HepG2 (cell line): Measurements from ENCODE around the gene GRK5. TPM values are rescaled to one million over a fixed set of nuclear protein-coding genes. Genes with fewer than 3 reads are reported as not detected.
A peak's percentile ranks its signal among the peaks of the same experiment; 100 is the strongest.

Experiments used
- ATAC-seq: fragments of 200-7000 bp; cut with Tn5 transposase; 3 replicates; pipeline ENCODE4 v1.9.1; 2020; ENCODE audit warnings: mild to moderate bottlenecking, moderate library complexity
- BruUV-seq: library from RNA; stranded (reverse); fragments of 400-500 nt; replicated peaks from 2 replicates; lab custom pipeline; 2021; lab: Mats Ljungman, UMichigan
- CTCF ChIA-PET: fragments of 300-600 bp; formaldehyde crosslinking; extraction: SDS; loops from one replicate; lab custom pipeline; 2021; ENCODE audit warnings: low total read pairs, inconsistent platforms, low intra/inter-chr PET ratio; lab: Yijun Ruan, JAX
- POLR2A ChIA-PET: fragments of 350-600 bp; sonication (Branson Sonifier 250); formaldehyde crosslinking; loops from one replicate; lab custom pipeline; 2020; ENCODE audit warnings: antibody characterized with exemption, inconsistent platforms; lab: Yijun Ruan, JAX
- DNase-seq: peaks from one replicate; pipeline ENCODE4 v3.0.0-alpha.2; 2015; ENCODE audit warnings: low spot score
- FAIRE-seq: peaks from 3 replicates; lab custom pipeline; 2011; peaks lifted over from hg19 to GRCh38; lab: Jason Lieb, UNC
- H2AFZ ChIP-seq: one replicate; pipeline ENCODE4 v1.6.1; 2011; ENCODE audit warnings: low read length, inconsistent platforms
- H3K27ac ChIP-seq: fragments of 300-600 bp; 3 replicates; pipeline ENCODE4 v1.8.0; 2011; ENCODE audit warnings: mixed run types, mild to moderate bottlenecking, mixed read lengths, low read length, inconsistent platforms; ENCODE audit not compliant: insufficient read depth; ENCODE audit errors: extremely low read length
- H3K27me3 ChIP-seq, 2 experiments: fragments of 200-600 bp in 1 of 2; 2 replicates in 1 of 2; 3 replicates in 1 of 2; pipeline versions ENCODE4 v1.6.0 to v1.8.0; 2011; ENCODE audit warnings: low read length in 2 of 2, mild to moderate bottlenecking in 2 of 2, moderate library complexity in 2 of 2, inconsistent platforms in 1 of 2; ENCODE audit not compliant: insufficient read depth in 2 of 2, control insufficient read depth in 1 of 2
- H3K36me3 ChIP-seq, 2 experiments: fragments of 200-600 bp in 1 of 2; replicated peaks in 1 of 2; 2 replicates in 1 of 2; 3 replicates in 1 of 2; pipeline versions ENCODE4 v1.5.1 to v1.8.0; 2011; ENCODE audit warnings: low read length in 2 of 2, inconsistent platforms in 1 of 2; ENCODE audit not compliant: insufficient read depth in 2 of 2, control insufficient read depth in 1 of 2
- H3K4me1 ChIP-seq: 2 replicates; pipeline ENCODE4 v1.5.1; 2012; ENCODE audit warnings: low read length, inconsistent platforms; ENCODE audit not compliant: insufficient read depth
- H3K4me2 ChIP-seq: 2 replicates; pipeline ENCODE4 v1.6.0; 2011; ENCODE audit warnings: low read depth, low read length, inconsistent platforms
- H3K4me3 ChIP-seq, 3 experiments: fragments of 200-600 bp in 1 of 3; sonication (generic), shearing (Covaris generic) in 1 of 3; replicated peaks in 1 of 3; 2 replicates each; pipeline ENCODE4 v1.5.1; 2011 to 2016; ENCODE audit warnings: low read length in 3 of 3, inconsistent platforms in 2 of 3, low read depth in 2 of 3, mild to moderate bottlenecking in 2 of 3, control low read depth in 1 of 3, mixed read lengths in 1 of 3; ENCODE audit not compliant: insufficient read depth in 1 of 3
- H3K79me2 ChIP-seq: one replicate; pipeline ENCODE4 v1.6.1; 2011; ENCODE audit warnings: low read length, inconsistent platforms; ENCODE audit not compliant: insufficient read depth
- H3K9ac ChIP-seq: 2 replicates; pipeline ENCODE4 v1.6.0; 2011; ENCODE audit warnings: mild to moderate bottlenecking, low read depth, low read length, inconsistent platforms; ENCODE audit not compliant: insufficient read depth
- H3K9me3 ChIP-seq: 2 replicates; pipeline ENCODE4 v1.5.1; 2012; ENCODE audit warnings: mild to moderate bottlenecking, low read length
- H4K20me1 ChIP-seq: 2 replicates; pipeline ENCODE4 v1.6.0; 2011; ENCODE audit warnings: inconsistent platforms, mild to moderate bottlenecking, low read length, moderate library complexity; ENCODE audit not compliant: insufficient read depth
- CREM ChIP-seq, 2 experiments: sonication (generic) in 1 of 2; formaldehyde crosslinking in 1 of 2; IDR thresholded peaks; 2 replicates each; pipeline versions ENCODE4 v1.4.0 to v1.6.1; 2016 to 2020; ENCODE audit warnings: antibody characterized with exemption in 1 of 2, mild to moderate bottlenecking in 1 of 2, missing genetic modification reagents in 1 of 2
- HDAC2 ChIP-seq: sonication (generic); formaldehyde crosslinking; IDR thresholded peaks from 2 replicates; pipeline ENCODE4 v1.4.0; 2020; ENCODE audit warnings: missing genetic modification reagents
- SNAPC5 ChIP-seq: sonication (generic); formaldehyde crosslinking; IDR thresholded peaks from 2 replicates; pipeline ENCODE4 v1.8.1; 2023; ENCODE audit warnings: mild to moderate bottlenecking, missing genetic modification reagents, borderline replicate concordance
- ZFP82 ChIP-seq: sonication (generic); formaldehyde crosslinking; IDR thresholded peaks from 2 replicates; pipeline ENCODE4 v1.5.1; 2020; ENCODE audit warnings: mild to moderate bottlenecking, missing genetic modification reagents, borderline replicate concordance
- WGBS: methylation state at CpG from one replicate; pipeline ENCODE4 v1.1.6; 2017; ENCODE audit warnings: low lambda C conversion rate; 5-methylcytosine and 5-hydroxymethylcytosine counted together
- in situ Hi-C: cut with HindIII; loops from 2 replicates; pipeline ENCODE4 v1.10.0; 2017; ENCODE audit warnings: low pct_unique_long_range_greater_than_20kb; ENCODE audit not compliant: extremely low pct_ligation_motif_present
- intact Hi-C: fragments of 100-400 bp; cut with micrococcal nuclease; formaldehyde crosslinking; loops from one replicate; pipeline ENCODE4 v1.10.0; 2022; ENCODE audit not compliant: unreplicated experiment
- polyA plus RNA-seq, 8 experiments: library from polyadenylated mRNA; depleted of rRNA in 3 of 8; stranded (reverse) in 7 of 8; unstranded in 1 of 8; fragments of >200 nt; fragmentation: Illumina TruSeq in 4 of 8; extraction: Trizol in 4 of 8; gene quantifications; 2 replicates each; pipeline versions ENCODE4 v1.2.1 to v1.2.3, GENCODE V29; 2011 to 2016; ENCODE audit warnings: low read depth in 4 of 8, missing spikeins in 1 of 8, mixed read lengths in 1 of 8; ENCODE audit not compliant: insufficient read depth in 1 of 8
- total RNA-seq, 5 experiments: library from RNA; depleted of rRNA; stranded (reverse); fragments of >200 nt; fragmentation: Illumina TruSeq; extraction: Trizol; gene quantifications; 2 replicates each; pipeline ENCODE4 v1.2.3, GENCODE V29; 2016; ENCODE audit warnings: low read depth in 1 of 5
- TF ChIP-seq, protein P1 (sequence below): sonication (generic); formaldehyde crosslinking; IDR thresholded peaks from 2 replicates; pipeline ENCODE4 v1.5.1; 2020; ENCODE audit warnings: mild to moderate bottlenecking, missing genetic modification reagents, moderate library complexity

Gene GRK5
- total and polyA plus RNA-seq, 2 of the 13 experiments (the other 11 are each of a cell fraction or from before 2014, with no cell fraction given): 10.4 to 12.6 TPM

DNA sequence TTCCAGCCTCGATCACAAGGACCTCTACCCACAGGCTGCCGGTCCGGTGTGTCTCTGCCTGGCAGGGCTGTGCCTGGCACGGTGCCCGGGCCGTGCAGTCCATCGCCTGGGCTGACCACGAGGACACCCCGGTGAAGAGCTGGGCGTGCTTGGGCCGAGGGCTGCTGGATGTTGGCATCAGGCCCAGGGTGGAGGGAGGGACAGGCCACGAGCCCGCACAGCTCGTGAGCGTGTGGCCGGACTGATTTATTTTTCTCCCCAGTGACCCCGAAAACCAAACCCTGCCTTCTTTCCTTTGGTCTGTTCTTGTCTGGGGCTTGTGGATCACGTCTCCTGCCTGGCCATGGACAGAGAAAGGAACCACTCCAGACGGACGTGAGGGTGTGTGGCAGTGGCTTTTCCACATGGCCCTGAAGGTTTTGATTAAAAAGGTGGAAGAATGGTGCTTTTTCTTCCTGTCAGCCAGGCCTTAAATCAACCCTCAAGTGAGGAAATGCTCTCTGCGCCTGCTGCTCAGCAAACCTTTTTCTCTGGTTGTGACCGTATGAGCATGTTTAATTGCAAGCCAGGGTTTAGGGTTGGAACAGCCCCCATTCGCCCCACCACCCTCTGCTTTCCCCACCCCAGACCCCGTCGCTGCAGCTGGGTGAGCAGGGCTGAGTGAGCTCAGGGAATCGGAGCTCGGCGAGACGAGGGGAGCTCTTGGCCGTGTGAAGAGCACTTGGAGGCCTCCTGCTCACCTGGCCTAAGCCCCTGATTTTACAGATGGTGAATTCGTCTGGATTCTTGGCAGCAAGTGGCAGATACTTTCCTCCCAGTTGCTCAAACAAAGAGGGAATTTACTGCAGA lies 205.1 kb downstream of the GRK5 start:
- DNase-seq: no peak
- H3K4me2 ChIP-seq: no peak overlapping the region

More for the DNA sequence above, 205.1 kb downstream of the GRK5 start:
- FAIRE-seq (no peak), ATAC-seq (no peak)
- no peaks in the 10 kb centered on the region; a peak in 1 of 5 replicates for H3K27me3 ChIP-seq
- WGBS: 95% methylated on average over 14 of the region's 31 CpGs
- ChIA-PET POLR2A (interaction anchor here (3.9 kb wide), 1 partner anchor 90 kb away, joined by 11 read pairs; no protein-coding TSS in a partner anchor), CTCF (no interaction called here)
- no TSS peak for BruUV-seq
- TF ChIP-seq, protein P1, sequence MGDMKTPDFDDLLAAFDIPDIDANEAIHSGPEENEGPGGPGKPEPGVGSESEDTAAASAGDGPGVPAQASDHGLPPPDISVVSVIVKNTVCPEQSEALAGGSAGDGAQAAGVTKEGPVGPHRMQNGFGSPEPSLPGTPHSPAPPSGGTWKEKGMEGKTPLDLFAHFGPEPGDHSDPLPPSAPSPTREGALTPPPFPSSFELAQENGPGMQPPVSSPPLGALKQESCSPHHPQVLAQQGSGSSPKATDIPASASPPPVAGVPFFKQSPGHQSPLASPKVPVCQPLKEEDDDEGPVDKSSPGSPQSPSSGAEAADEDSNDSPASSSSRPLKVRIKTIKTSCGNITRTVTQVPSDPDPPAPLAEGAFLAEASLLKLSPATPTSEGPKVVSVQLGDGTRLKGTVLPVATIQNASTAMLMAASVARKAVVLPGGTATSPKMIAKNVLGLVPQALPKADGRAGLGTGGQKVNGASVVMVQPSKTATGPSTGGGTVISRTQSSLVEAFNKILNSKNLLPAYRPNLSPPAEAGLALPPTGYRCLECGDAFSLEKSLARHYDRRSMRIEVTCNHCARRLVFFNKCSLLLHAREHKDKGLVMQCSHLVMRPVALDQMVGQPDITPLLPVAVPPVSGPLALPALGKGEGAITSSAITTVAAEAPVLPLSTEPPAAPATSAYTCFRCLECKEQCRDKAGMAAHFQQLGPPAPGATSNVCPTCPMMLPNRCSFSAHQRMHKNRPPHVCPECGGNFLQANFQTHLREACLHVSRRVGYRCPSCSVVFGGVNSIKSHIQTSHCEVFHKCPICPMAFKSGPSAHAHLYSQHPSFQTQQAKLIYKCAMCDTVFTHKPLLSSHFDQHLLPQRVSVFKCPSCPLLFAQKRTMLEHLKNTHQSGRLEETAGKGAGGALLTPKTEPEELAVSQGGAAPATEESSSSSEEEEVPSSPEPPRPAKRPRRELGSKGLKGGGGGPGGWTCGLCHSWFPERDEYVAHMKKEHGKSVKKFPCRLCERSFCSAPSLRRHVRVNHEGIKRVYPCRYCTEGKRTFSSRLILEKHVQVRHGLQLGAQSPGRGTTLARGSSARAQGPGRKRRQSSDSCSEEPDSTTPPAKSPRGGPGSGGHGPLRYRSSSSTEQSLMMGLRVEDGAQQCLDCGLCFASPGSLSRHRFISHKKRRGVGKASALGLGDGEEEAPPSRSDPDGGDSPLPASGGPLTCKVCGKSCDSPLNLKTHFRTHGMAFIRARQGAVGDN (CRISPR knock-in tag): peak; percentile 24
- TF ChIP-seq ZFP82 (CRISPR knock-in tag) (no peak), HDAC2 (CRISPR knock-in tag) (no peak), CREM (IDR thresholded peaks at IDR 0.05) (no peak), CREM (CRISPR knock-in tag; IDR thresholded peaks at IDR 0.05) (no peak), SNAPC5 (CRISPR knock-in tag) (no peak)
- H3K4me3 ChIP-seq: no peak overlapping the region
- no peak overlapping the region for H3K27ac ChIP-seq
- in situ Hi-C loops: no loop called here
- H3K79me2 ChIP-seq: no peaks in the 10 kb centered on the region
- no peak overlapping the region for H3K9ac ChIP-seq
- no peaks in the 10 kb centered on the region for H3K9me3 ChIP-seq
- H2AFZ ChIP-seq: no peak overlapping the region
- H3K36me3 ChIP-seq: no peaks in the 10 kb centered on the region
- no peaks in the 10 kb centered on the region for H4K20me1 ChIP-seq
- H3K4me1 ChIP-seq: peaks cover 53% of the 10 kb centered on the region
- intact Hi-C loops: no loop called here
